LNCAP (cell line): ENCODE measurements around the gene DDX27.

ENCODE experiments used
- TF ChIP-seq, protein P1 (sequence below): fragments of 450-650 bp; IDR thresholded peaks from 2 replicates; pipeline ENCODE4 v1.5.1; 2017; ENCODE audit warnings: mild to moderate bottlenecking

Gene DDX27

DNA sequence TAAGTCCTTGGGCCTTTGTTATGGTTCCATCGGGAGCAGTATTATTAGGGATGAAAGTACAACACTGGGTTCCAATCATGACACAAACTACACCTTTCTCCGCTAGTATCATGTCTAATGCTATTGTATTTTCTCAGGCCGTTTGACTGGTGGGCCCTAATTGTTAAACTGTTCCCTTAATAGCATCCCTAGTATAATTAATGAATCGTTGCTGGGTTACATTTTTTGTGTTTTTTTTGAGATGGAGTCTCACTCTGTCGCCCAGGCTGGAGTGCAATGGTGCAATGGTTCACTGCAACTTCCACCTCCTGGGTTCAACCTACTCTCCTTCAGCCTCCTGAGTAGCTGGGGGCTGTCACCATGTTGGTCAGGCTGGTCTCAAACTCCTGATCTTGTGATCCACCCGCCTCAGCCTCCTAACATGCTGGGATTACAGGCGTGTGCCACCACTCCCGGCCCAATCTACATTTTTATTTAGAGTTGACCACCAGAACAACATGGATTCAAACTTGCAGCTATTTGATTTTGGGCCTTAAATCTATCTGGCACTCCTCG is 62.8 kb downstream of the DDX27 start:
- TF ChIP-seq, protein P1, sequence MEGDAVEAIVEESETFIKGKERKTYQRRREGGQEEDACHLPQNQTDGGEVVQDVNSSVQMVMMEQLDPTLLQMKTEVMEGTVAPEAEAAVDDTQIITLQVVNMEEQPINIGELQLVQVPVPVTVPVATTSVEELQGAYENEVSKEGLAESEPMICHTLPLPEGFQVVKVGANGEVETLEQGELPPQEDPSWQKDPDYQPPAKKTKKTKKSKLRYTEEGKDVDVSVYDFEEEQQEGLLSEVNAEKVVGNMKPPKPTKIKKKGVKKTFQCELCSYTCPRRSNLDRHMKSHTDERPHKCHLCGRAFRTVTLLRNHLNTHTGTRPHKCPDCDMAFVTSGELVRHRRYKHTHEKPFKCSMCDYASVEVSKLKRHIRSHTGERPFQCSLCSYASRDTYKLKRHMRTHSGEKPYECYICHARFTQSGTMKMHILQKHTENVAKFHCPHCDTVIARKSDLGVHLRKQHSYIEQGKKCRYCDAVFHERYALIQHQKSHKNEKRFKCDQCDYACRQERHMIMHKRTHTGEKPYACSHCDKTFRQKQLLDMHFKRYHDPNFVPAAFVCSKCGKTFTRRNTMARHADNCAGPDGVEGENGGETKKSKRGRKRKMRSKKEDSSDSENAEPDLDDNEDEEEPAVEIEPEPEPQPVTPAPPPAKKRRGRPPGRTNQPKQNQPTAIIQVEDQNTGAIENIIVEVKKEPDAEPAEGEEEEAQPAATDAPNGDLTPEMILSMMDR, result no peak

DNA sequence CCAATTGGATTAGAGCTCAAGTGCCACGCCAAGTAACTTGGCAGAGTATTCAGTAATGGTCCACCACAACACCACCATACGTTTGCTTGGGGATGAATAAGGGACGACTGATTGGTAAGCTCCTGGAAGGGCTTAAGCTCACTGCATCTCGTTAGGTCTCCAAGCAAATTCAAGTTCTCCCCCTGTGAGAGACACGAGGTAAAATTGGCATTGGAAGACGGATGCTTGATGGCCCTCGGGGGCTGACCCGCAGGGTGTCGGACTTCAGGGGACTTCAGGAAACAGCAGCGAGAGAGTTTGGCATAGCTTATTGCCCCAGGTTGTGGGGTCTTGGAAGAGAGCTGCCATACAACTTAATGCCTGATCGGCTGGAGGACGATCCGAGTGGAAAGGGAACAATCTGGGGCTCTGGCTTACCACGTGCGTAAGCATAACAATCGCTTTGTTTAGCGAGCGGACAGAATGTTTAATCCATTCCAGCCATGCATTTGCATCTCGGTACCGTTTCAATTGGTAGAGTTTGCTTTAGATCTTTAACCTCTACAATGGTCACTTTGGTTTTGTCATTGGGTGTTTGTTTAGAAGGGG is 63.5 kb downstream of the DDX27 start:
- TF ChIP-seq, protein P1, result no peak

DNA sequence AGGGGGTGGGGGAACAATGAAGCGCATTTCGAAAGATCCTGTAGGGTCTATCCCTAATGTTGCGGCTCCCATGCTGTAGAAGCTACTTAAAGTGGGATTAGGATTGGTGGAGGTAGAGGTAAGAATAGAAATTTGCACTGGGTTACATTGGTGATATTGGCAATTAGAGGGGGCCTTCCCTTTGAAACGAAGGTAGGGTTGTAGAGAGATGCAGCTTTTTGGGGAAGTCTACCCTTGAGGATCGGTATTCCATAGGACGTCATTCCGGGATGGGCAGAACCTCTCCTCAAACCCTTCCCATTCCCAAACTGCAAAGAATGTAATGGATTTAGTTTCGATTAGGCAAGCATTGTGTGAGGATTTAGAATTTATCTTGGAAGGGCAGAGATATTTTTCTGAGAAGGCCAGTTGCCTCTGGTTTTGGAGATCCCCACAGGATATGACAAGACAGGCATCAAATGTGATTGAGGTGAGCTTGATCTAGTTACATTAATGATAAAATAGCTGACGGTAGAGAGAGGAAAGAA is 64.0 kb downstream of the DDX27 start:
- TF ChIP-seq, protein P1, result no peak

DNA sequence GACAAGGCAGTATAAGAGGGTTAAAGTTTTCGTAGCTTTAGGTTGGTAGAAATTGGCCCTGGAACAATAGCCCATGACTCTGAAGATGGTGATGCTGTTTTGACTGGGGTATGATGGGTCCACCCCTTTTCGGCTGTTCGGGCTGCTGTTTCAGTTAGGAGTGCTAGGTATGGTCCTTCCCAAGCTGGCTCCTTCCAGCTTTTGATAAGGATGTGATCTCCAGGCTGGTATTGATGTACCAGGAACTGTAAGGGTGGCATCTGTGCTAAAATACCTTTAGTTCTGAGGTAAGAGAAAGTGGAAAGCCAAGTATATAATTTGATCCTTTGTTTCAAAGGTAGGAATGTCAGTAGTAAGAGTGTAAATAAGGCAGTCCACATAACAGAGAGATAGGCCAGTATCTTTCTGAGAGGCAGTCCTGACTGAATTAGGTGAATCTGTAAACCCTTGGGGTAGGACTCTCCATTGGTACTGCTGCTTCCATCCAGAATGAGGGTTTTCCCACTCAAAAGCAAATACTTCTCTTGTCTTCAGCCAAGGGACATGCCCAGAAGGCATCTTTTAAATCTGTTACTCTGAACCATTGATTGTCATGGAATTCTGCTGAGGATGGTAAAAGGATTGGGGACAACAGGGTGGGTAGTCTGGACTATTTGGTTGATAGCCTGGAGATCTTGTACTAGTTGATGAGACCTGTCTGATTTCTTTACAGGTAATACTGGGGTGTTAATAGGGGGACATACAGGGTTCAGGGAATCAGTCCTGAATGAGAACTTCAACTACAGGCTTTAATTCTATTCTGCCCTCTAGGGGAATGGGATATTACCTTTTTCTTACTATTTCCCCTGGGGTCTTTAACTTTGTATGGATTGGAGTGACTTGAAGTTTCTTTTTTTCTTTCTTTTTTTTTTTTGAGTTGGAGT is 64.7 kb downstream of the DDX27 start:
- TF ChIP-seq, protein P1, result no peak; the same call in 1 of the 2 replicates

DNA sequence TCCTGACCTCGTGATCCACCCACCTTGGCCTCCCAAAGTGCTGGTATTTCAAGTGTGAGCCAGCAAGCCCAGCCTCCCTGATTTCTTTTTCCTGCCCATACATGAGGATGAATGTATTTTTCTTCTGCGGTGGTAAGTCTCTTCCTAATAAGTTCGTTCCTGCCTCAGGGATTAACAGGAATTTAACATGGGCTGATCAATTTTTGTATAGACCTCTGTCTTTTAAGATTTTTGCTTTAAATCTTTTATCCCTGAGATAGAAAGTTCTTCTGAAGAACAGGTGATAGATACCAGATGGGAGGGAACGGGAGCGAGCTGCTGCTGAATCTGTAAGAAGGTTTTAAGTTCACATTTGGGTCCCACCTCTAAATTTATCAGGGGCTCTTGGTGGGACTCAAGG is 65.6 kb downstream of the DDX27 start:
- TF ChIP-seq, protein P1, result no peak

DNA sequence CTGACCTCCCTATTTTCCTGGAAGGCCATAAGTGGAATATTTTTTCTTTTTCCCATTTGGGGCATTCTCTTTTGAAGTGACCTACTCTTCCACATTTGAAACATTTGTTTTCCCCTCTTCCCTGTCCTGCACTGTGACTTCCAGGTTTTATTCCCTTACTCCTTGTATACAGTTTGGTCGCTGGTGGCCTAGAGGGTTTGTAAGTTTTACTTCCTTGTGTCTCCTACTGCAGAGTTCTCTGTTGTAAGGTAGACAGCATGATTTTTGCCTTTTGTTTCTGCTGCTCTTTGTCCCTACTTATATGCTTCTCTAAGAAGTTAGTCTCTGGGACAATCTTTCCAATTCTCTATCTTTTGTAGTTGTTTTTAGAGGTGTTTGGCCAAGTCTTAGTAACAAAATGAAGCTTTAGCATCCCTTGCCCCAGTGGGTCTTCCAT is 66.0 kb downstream of the DDX27 start:
- TF ChIP-seq, protein P1, result no peak

DNA sequence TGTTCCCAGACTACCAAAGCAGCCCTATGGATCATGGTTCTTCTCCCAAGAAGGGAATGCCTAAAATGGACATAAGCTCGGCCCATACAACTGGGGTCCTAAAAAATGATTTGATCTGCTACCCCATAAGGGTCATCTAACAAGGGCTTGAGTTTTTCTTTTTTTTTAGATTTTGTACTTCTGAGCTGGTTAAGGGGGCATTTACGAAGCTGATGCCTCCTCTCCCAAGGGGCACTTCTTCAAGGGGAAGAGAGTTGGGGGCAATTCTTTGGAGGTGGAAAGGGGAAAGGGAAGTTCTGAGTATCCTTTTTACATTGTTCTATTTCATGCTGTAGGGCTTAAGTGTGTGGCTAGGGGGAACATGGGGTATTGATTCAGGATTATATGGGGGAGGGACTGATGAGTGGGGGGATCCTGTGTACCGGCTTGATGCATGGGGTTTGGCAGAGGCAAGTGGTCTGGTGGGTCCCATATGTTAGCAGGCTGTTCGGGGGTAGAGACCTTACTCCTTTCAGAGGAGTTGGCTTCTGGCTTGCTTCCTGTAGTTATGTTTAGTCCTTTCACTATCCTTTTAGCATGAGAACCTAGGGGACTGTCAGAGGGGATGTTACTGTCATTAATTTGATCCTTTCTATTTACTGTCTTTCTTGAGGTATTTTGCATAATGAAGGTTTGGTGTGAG is 66.7 kb downstream of the DDX27 start:
- TF ChIP-seq, protein P1, result no peak
